HL-60 (cell line): ENCODE measurements around the gene EXOSC5.

ENCODE experiments used
- GABPA ChIP-seq: IDR thresholded peaks from 2 replicates; pipeline ENCODE4 v1.6.1; 2012; ENCODE audit warnings: low read depth
- POLR2AphosphoS5 ChIP-seq: IDR thresholded peaks from 2 replicates; pipeline ENCODE4 v1.6.1; 2012; ENCODE audit warnings: low read depth
- REST ChIP-seq: IDR thresholded peaks from 2 replicates; pipeline ENCODE4 v1.6.1; 2012; ENCODE audit warnings: low read depth; ENCODE audit not compliant: insufficient replicate concordance
- SPI1 ChIP-seq: IDR thresholded peaks from 2 replicates; pipeline ENCODE4 v1.6.1; 2012; ENCODE audit warnings: low read depth, mild to moderate bottlenecking, borderline replicate concordance
- TF ChIP-seq, protein P1 (sequence below): IDR thresholded peaks from one replicate; pipeline ENCODE4 v1.5.1; 2011; ENCODE audit warnings: low read length, control low read depth, inconsistent platforms; ENCODE audit not compliant: insufficient read depth

DNA sequence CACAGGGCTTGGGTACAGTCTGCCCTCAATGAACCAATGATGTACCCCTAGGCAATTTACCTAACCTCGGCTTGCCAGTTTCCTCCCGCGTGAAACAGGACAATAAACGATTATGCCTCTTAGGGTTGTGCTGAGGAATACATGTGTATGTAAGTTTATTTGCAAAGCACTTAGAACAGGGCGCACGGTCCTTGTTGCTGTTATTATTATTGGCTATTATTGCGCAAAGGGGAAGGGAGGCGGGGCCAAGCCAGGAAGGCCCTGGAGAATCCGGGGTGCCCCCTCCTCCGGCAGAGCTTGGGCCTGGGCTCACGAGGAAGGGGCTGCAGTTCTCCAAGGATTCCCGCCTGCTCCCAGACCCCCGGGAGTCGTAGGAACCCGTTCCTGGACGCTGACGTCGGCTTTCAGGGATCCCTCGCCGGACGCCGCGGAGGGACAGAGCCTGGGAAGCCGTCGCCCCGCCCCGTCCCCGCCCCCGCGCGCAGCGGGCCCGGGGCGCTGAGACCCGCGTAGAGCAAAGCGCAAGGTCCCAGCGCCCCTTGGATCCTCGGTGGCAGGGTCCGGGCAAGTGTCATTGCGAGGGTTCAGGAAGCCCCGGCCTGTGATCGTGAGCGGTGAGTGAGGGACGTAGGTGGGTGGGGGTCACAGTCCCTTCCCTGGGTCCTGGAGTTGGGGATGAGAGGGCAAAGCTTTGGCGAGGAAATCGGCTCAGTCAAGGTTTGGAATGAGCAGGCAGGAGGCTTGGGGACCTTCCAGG, 20.7 kb downstream of the EXOSC5 start, which contains the start of gene TMEM91:
- TF ChIP-seq GABPA (no peak), REST (no peak), SPI1 (no peak), POLR2AphosphoS5 (no peak)
- TF ChIP-seq, protein P1, sequence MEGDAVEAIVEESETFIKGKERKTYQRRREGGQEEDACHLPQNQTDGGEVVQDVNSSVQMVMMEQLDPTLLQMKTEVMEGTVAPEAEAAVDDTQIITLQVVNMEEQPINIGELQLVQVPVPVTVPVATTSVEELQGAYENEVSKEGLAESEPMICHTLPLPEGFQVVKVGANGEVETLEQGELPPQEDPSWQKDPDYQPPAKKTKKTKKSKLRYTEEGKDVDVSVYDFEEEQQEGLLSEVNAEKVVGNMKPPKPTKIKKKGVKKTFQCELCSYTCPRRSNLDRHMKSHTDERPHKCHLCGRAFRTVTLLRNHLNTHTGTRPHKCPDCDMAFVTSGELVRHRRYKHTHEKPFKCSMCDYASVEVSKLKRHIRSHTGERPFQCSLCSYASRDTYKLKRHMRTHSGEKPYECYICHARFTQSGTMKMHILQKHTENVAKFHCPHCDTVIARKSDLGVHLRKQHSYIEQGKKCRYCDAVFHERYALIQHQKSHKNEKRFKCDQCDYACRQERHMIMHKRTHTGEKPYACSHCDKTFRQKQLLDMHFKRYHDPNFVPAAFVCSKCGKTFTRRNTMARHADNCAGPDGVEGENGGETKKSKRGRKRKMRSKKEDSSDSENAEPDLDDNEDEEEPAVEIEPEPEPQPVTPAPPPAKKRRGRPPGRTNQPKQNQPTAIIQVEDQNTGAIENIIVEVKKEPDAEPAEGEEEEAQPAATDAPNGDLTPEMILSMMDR, result no peak
